GM06990 (cell line): ENCODE measurements around the gene NOP9.
"Not testable (repeated sequence)": the region's sequence is repeated elsewhere in the genome, so short reads cannot be mapped to it uniquely, and the experiment has no call there.

Experiments used
- DNase-seq: peaks from one replicate; pipeline ENCODE4 v3.0.0-alpha.2; 2011; ENCODE audit not compliant: insufficient read length; ENCODE audit errors: extremely low read depth
- H3K27me3 ChIP-seq: replicated peaks from 2 replicates; pipeline ENCODE4 v1.6.0; 2011; ENCODE audit warnings: low read length; ENCODE audit not compliant: control insufficient read depth, insufficient read depth
- H3K36me3 ChIP-seq: 2 replicates; pipeline ENCODE4 v1.5.1; 2011; ENCODE audit warnings: low read length; ENCODE audit not compliant: control insufficient read depth, insufficient read depth
- H3K4me3 ChIP-seq: replicated peaks from 2 replicates; pipeline ENCODE4 v1.5.1; 2011; ENCODE audit warnings: low read depth, mild to moderate bottlenecking, control low read depth, low read length
- TF ChIP-seq, protein P1 (sequence below): IDR thresholded peaks from 2 replicates; pipeline ENCODE4 v1.5.1; 2011; ENCODE audit warnings: low read length, control low read depth, mild to moderate bottlenecking, inconsistent platforms; ENCODE audit not compliant: insufficient read depth, poor library complexity, severe bottlenecking

The NOP9 gene

GRCh38 chr14:24325963-24326362 lies 26.3 kb downstream of the NOP9 start:
- no peaks in the 10 kb centered on the region for H3K27me3 ChIP-seq
- no peaks in the 10 kb centered on the region for H3K36me3 ChIP-seq
- TF ChIP-seq, protein P1, sequence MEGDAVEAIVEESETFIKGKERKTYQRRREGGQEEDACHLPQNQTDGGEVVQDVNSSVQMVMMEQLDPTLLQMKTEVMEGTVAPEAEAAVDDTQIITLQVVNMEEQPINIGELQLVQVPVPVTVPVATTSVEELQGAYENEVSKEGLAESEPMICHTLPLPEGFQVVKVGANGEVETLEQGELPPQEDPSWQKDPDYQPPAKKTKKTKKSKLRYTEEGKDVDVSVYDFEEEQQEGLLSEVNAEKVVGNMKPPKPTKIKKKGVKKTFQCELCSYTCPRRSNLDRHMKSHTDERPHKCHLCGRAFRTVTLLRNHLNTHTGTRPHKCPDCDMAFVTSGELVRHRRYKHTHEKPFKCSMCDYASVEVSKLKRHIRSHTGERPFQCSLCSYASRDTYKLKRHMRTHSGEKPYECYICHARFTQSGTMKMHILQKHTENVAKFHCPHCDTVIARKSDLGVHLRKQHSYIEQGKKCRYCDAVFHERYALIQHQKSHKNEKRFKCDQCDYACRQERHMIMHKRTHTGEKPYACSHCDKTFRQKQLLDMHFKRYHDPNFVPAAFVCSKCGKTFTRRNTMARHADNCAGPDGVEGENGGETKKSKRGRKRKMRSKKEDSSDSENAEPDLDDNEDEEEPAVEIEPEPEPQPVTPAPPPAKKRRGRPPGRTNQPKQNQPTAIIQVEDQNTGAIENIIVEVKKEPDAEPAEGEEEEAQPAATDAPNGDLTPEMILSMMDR: no peak
- no peak overlapping the region for H3K4me3 ChIP-seq
- DNase-seq: no peak

DNA sequence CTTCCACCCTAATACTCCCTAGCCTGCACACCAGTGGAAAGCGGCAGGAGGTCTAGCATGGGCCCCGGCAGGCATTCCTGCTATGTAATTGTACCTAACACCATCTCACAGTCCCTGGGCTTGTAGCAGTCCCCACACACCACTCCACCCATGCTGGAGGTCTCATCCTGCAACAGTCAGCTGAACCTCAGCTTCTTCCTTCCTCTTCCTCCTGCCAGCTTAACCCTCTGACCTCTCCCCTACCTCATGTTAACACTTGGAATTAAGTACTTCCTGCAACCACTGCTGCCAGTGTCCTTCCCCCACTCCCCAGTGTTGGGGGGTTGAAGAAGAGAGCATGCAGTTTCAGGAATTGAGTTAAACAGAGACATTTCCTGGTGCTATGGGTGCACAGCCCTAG lies 27.7 kb downstream of the NOP9 start:
- Histone ChIP-seq H3K36me3 (no peaks in the 10 kb centered on the region), H3K27me3 (no peaks in the 10 kb centered on the region; the same call in 1 of the 2 replicates), H3K4me3 (no peak overlapping the region)
- TF ChIP-seq, protein P1: no peak
- DNase-seq: no peak

DNA sequence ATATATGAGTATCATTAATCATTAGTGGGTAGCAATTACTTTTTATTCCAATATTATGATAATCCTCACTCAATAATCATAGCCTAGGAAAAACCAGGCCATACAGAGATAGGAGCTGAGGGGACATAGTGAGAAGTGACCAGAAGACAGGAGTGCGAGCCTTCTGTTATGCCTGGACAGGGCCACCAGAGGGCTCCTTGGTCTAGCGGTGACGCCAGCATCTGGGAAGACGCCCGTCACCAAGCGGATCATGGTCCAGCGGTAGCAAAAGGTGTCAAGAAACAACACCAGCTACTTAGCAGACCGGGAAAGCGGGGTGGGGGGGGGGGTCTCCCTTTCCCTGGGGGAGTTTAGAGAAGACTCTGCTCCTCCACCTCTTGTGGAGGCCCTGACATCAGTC lies 28.3 kb downstream of the NOP9 start:
- DNase-seq, H3K27me3 ChIP-seq, H3K4me3 ChIP-seq, H3K36me3 ChIP-seq: not testable (repeated sequence)
- TF ChIP-seq, protein P1: peak; percentile 31

- H3K27me3 ChIP-seq: no peaks in the 10 kb centered on the region; the same call in none of the 2 replicates
- no peak for DNase-seq
- TF ChIP-seq, protein P1: no peak
These were observed 29.5 kb downstream of the NOP9 start for GRCh38 chr14:24329073-24329663.

DNA sequence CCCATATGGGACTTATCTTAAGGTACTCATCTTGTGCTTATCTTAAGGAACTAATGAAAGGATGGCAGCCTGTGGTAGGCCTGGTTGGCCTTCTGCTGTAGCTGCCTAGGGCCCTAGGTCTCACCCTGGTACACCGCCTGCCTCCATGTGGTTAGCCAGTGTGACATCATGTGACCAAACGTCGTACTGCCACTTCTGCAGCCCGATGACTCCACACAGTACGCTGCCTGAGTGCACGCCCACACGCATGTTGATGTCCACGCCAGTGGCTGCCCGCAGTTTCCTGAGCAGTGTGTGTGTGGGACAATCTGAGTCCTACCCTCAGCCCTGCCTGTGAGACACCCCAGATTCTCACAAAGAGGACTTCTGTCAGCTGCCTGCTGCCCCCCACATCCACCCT lies 30.1 kb downstream of the NOP9 start:
- no peak overlapping the region for H3K4me3 ChIP-seq
- H3K36me3 ChIP-seq: no peaks in the 10 kb centered on the region
- no peaks in the 10 kb centered on the region; the same call in none of the 2 replicates for H3K27me3 ChIP-seq
- DNase-seq: no peak
- TF ChIP-seq, protein P1: no peak

More at GRCh38 chr14:24329073-24329663, 29.5 kb downstream of the NOP9 start:
- no peak overlapping the region for H3K4me3 ChIP-seq
- H3K36me3 ChIP-seq: no peaks in the 10 kb centered on the region
